GM18867 (cell line): ENCODE measurements around the gene CAMK1G.

Source experiments
- ATAC-seq: cut with Tn5 transposase; IDR thresholded peaks from one replicate; pipeline ENCODE4 v1.9.1; 2021; ENCODE audit warnings: mild to moderate bottlenecking, moderate library complexity; ENCODE audit not compliant: unreplicated experiment

Gene CAMK1G

GRCh38 chr1:209633335-209633997 lies 50.0 kb downstream of the CAMK1G start:
- no peak for ATAC-seq

GRCh38 chr1:209634005-209634737 lies 50.7 kb downstream of the CAMK1G start:
- no peak for ATAC-seq

GRCh38 chr1:209635850-209636249 lies 52.3 kb downstream of the CAMK1G start:
- ATAC-seq: no peak

GRCh38 chr1:209641832-209642172 lies 58.3 kb downstream of the CAMK1G start:
- ATAC-seq: no peak

GRCh38 chr1:209642816-209643215 lies 59.3 kb downstream of the CAMK1G start:
- ATAC-seq: no peak

GRCh38 chr1:209643285-209644020 lies 59.9 kb downstream of the CAMK1G start:
- no peak for ATAC-seq

GRCh38 chr1:209645574-209646452 lies 62.3 kb downstream of the CAMK1G start:
- ATAC-seq: no peak

GRCh38 chr1:209646558-209646957 lies 63.0 kb downstream of the CAMK1G start:
- ATAC-seq: no peak

GRCh38 chr1:209647156-209647555 lies 63.6 kb downstream of the CAMK1G start:
- ATAC-seq: no peak

GRCh38 chr1:209648346-209648745 lies 64.8 kb downstream of the CAMK1G start:
- no peak for ATAC-seq

GRCh38 chr1:209648931-209649776 lies 65.6 kb downstream of the CAMK1G start:
- ATAC-seq: no peak

- no peak for ATAC-seq
These were observed 66.9 kb downstream of the CAMK1G start for GRCh38 chr1:209650454-209650853.

GRCh38 chr1:209651138-209651587 lies 67.6 kb downstream of the CAMK1G start:
- ATAC-seq: peak; percentile 79

GRCh38 chr1:209652121-209652735 lies 68.7 kb downstream of the CAMK1G start, which contains the start of gene LAMB3:
TSS of gene LAMB3 (minus strand) at chr1:209652425. CDS start at chr1:209650944, 1,481 bp downstream.
- ATAC-seq: no peak

GRCh38 chr1:209652873-209653401 lies 69.4 kb downstream of the CAMK1G start:
- no peak for ATAC-seq

GRCh38 chr1:209653915-209654351 lies 70.4 kb downstream of the CAMK1G start:
- ATAC-seq: no peak

- no peak for ATAC-seq
These were observed 72.1 kb downstream of the CAMK1G start for GRCh38 chr1:209655411-209656231.
